ENCODE measurements around the gene TRPC4AP. TPM values are rescaled to one million over a fixed set of nuclear protein-coding genes. Genes with fewer than 3 reads are reported as not detected.

The TRPC4AP gene
- total RNA-seq, 4 donors from 2014 or later, result 53.3 to 76.8 (median 73.5) TPM

- no peak overlapping the region for H3K4me3 ChIP-seq (replicated peaks in 1 of 3)
- DNase-seq, result no peak
- TF ChIP-seq CTCF (IDR thresholded peaks at IDR 0.05), result no peak
- no peak for TF ChIP-seq POLR2A (IDR thresholded peaks at IDR 0.05)
- no peaks in the 10 kb centered on the region for H3K9me3 ChIP-seq
- intact Hi-C loops (cut with DNase I), result no loop called here
- H3K27me3 ChIP-seq, result no peaks in the 10 kb centered on the region
- peaks cover 25 to 47% of the 10 kb centered on the region in 2 donors for H3K36me3 ChIP-seq
- WGBS, 2 donors, result 84 to 93% methylated on average over 5 of the region's 5 CpGs
- no peak overlapping the region for H3K27ac ChIP-seq
- H3K4me1 ChIP-seq, result peaks cover 0 to 10% of the 10 kb centered on the region in 2 donors
Measured at GRCh38 chr20:35133735-35134134, 41.1 kb upstream of the TRPC4AP start.

GRCh38 chr20:35133031-35133430 is 40.4 kb upstream of the TRPC4AP start:
- intact Hi-C loops (cut with DNase I), result no loop called here
- H3K4me1 ChIP-seq, result peaks cover 0 to 10% of the 10 kb centered on the region in 2 donors
- H3K9me3 ChIP-seq, result no peaks in the 10 kb centered on the region
- TF ChIP-seq POLR2A (IDR thresholded peaks at IDR 0.05) (no peak), CTCF (IDR thresholded peaks at IDR 0.05) (no peak)
- H3K4me3 ChIP-seq (replicated peaks in 1 of 3), result no peak overlapping the region
- H3K27me3 ChIP-seq, result no peaks in the 10 kb centered on the region
- H3K27ac ChIP-seq, result no peak overlapping the region
- 88 to 91% methylated on average over 5 of the region's 5 CpGs for WGBS, 2 donors
- peaks cover 23 to 48% of the 10 kb centered on the region in 2 donors for H3K36me3 ChIP-seq
- no peak for DNase-seq

- TF ChIP-seq POLR2A (IDR thresholded peaks at IDR 0.05) (no peak), CTCF (IDR thresholded peaks at IDR 0.05) (no peak)
- peaks cover 0 to 10% of the 10 kb centered on the region in 2 donors for H3K4me1 ChIP-seq
- H3K9me3 ChIP-seq, result no peaks in the 10 kb centered on the region
- H3K27ac ChIP-seq, result no peak overlapping the region
- DNase-seq, result no peak
- no peak overlapping the region for H3K4me3 ChIP-seq (replicated peaks in 1 of 3)
- no peaks in the 10 kb centered on the region for H3K27me3 ChIP-seq
- peaks cover 26 to 38% of the 10 kb centered on the region in 2 donors for H3K36me3 ChIP-seq
- WGBS, 2 donors, result 95 to 96% methylated on average over 4 of the region's 4 CpGs
- intact Hi-C loops (cut with DNase I), result no loop called here
Measured at GRCh38 chr20:35131934-35132333, 39.3 kb upstream of the TRPC4AP start.

GRCh38 chr20:35129647-35130069 is 37.1 kb upstream of the TRPC4AP start:
- 89 to 93% methylated on average over 2 of the region's 2 CpGs for WGBS, 2 donors
- no peaks in the 10 kb centered on the region for H3K27me3 ChIP-seq
- H3K36me3 ChIP-seq, result peaks cover 37 to 42% of the 10 kb centered on the region in 2 donors
- TF ChIP-seq POLR2A (IDR thresholded peaks at IDR 0.05) (no peak), CTCF (IDR thresholded peaks at IDR 0.05) (no peak)
- no peaks in the 10 kb centered on the region for H3K9me3 ChIP-seq
- peaks cover 0 to 2% of the 10 kb centered on the region in 2 donors for H3K4me1 ChIP-seq
- intact Hi-C loops (cut with DNase I), result no loop called here
- DNase-seq, result no peak
- no peak overlapping the region for H3K4me3 ChIP-seq (replicated peaks in 1 of 3)
- no peak overlapping the region for H3K27ac ChIP-seq

- Histone ChIP-seq H3K4me1 (no peaks in the 10 kb centered on the region), H3K27ac (no peak overlapping the region), H3K36me3 (peaks cover 48 to 62% of the 10 kb centered on the region in 2 donors), H3K9me3 (no peaks in the 10 kb centered on the region), H3K4me3 (replicated peaks in 1 of 3) (no peak overlapping the region), H3K27me3 (no peaks in the 10 kb centered on the region)
- intact Hi-C loops (cut with DNase I), result no loop called here
- DNase-seq, result no peak
- WGBS, 2 donors, result 88 to 92% methylated on average over 5 of the region's 5 CpGs
- TF ChIP-seq POLR2A (IDR thresholded peaks at IDR 0.05) (no peak), CTCF (IDR thresholded peaks at IDR 0.05) (no peak)
Measured at GRCh38 chr20:35125753-35126152, 33.1 kb upstream of the TRPC4AP start.

All from thyroid gland (tissue), 4 donors.